Mononuclear cell (primary cell): ENCODE data around the gene NFKBIB. TPM values are rescaled to one million over a fixed set of nuclear protein-coding genes. Genes with fewer than 3 reads are reported as not detected.

Experiments used
- H3K27me3 ChIP-seq: 2 replicates; pipeline ENCODE4 v1.6.0; 2011; ENCODE audit warnings: low read length, control low read depth; ENCODE audit not compliant: insufficient read depth
- H3K4me1 ChIP-seq: 2 replicates; pipeline ENCODE4 v1.5.1; 2011; ENCODE audit warnings: mild to moderate bottlenecking, low read length, control low read depth; ENCODE audit not compliant: insufficient read depth
- H3K4me3 ChIP-seq: 2 replicates; pipeline ENCODE4 v1.5.1; 2011; ENCODE audit warnings: mild to moderate bottlenecking, low read length, moderate library complexity
- H3K9me3 ChIP-seq: 2 replicates; pipeline ENCODE4 v1.5.1; 2011; ENCODE audit warnings: low read depth, mild to moderate bottlenecking, control low read depth, low read length
- total RNA-seq: library from RNA; depleted of rRNA; stranded (reverse); fragments of >200 nt; gene quantifications from one replicate; pipeline ENCODE4 v1.2.3, GENCODE V29; 2012

The NFKBIB gene
- total RNA-seq, 1 donor: 22.6 TPM

- H3K4me1 ChIP-seq: no peaks in the 10 kb centered on the region
- no peak overlapping the region for H3K4me3 ChIP-seq
- no peaks in the 10 kb centered on the region for H3K27me3 ChIP-seq
- no peaks in the 10 kb centered on the region for H3K9me3 ChIP-seq
Observed at GRCh38 chr19:38888876-38889275, 10.9 kb upstream of the NFKBIB start.

GRCh38 chr19:38889803-38890202, 10.0 kb upstream of the NFKBIB start:
- H3K27me3 ChIP-seq: no peaks in the 10 kb centered on the region
- no peak overlapping the region for H3K4me3 ChIP-seq
- no peaks in the 10 kb centered on the region for H3K4me1 ChIP-seq

GRCh38 chr19:38890686-38891085, 9.1 kb upstream of the NFKBIB start:
- H3K9me3 ChIP-seq: no peaks in the 10 kb centered on the region

More at GRCh38 chr19:38889803-38890202, 10.0 kb upstream of the NFKBIB start:
- no peaks in the 10 kb centered on the region for H3K9me3 ChIP-seq

GRCh38 chr19:38891771-38892170, 8.0 kb upstream of the NFKBIB start:
- Histone ChIP-seq H3K4me1 (no peaks in the 10 kb centered on the region), H3K4me3 (no peak overlapping the region), H3K27me3 (no peaks in the 10 kb centered on the region), H3K9me3 (no peaks in the 10 kb centered on the region)

More at GRCh38 chr19:38890686-38891085, 9.1 kb upstream of the NFKBIB start:
- Histone ChIP-seq H3K4me3 (no peak overlapping the region), H3K4me1 (no peaks in the 10 kb centered on the region), H3K27me3 (no peaks in the 10 kb centered on the region)

GRCh38 chr19:38892841-38893240, 6.9 kb upstream of the NFKBIB start:
- Histone ChIP-seq H3K4me1 (peaks cover 5% of the 10 kb centered on the region), H3K27me3 (no peaks in the 10 kb centered on the region), H3K4me3 (no peak overlapping the region), H3K9me3 (no peaks in the 10 kb centered on the region)

GRCh38 chr19:38893341-38893771, 6.4 kb upstream of the NFKBIB start:
- H3K9me3 ChIP-seq: no peaks in the 10 kb centered on the region
- H3K27me3 ChIP-seq: no peaks in the 10 kb centered on the region
- peaks cover 10% of the 10 kb centered on the region for H3K4me1 ChIP-seq
- H3K4me3 ChIP-seq: no peak overlapping the region

GRCh38 chr19:38894968-38895367, 4.8 kb upstream of the NFKBIB start:
- H3K9me3 ChIP-seq: no peaks in the 10 kb centered on the region
- H3K27me3 ChIP-seq: no peaks in the 10 kb centered on the region
- no peak overlapping the region for H3K4me3 ChIP-seq
- peaks cover 18% of the 10 kb centered on the region for H3K4me1 ChIP-seq

- peak overlapping the region; percentile 84 for H3K4me3 ChIP-seq
- peaks cover 34% of the 10 kb centered on the region for H3K4me1 ChIP-seq
- no peaks in the 10 kb centered on the region for H3K9me3 ChIP-seq
- no peaks in the 10 kb centered on the region for H3K27me3 ChIP-seq
Observed at GRCh38 chr19:38898788-38899446, 852 bp upstream of the NFKBIB start.

GRCh38 chr19:38900202-38900629, 447 bp downstream of the NFKBIB start:
- Histone ChIP-seq H3K27me3 (no peaks in the 10 kb centered on the region), H3K9me3 (no peaks in the 10 kb centered on the region), H3K4me3 (peak overlapping the region; percentile 84), H3K4me1 (peaks cover 34% of the 10 kb centered on the region)

- no peak overlapping the region for H3K4me3 ChIP-seq
- H3K4me1 ChIP-seq: peaks cover 34% of the 10 kb centered on the region
- no peaks in the 10 kb centered on the region for H3K9me3 ChIP-seq
- no peaks in the 10 kb centered on the region for H3K27me3 ChIP-seq
Observed at GRCh38 chr19:38900743-38901190, 998 bp downstream of the NFKBIB start.

GRCh38 chr19:38901683-38902082, 1.9 kb downstream of the NFKBIB start:
- Histone ChIP-seq H3K4me3 (no peak overlapping the region), H3K4me1 (peaks cover 34% of the 10 kb centered on the region), H3K9me3 (no peaks in the 10 kb centered on the region)

GRCh38 chr19:38904581-38905539, 5.1 kb downstream of the NFKBIB start:
- Histone ChIP-seq H3K4me1 (peaks cover 21% of the 10 kb centered on the region), H3K4me3 (no peak overlapping the region), H3K9me3 (no peaks in the 10 kb centered on the region), H3K27me3 (no peaks in the 10 kb centered on the region)

More at GRCh38 chr19:38901683-38902082, 1.9 kb downstream of the NFKBIB start:
- no peaks in the 10 kb centered on the region for H3K27me3 ChIP-seq

GRCh38 chr19:38905620-38906019, 5.9 kb downstream of the NFKBIB start:
- Histone ChIP-seq H3K4me1 (peaks cover 15% of the 10 kb centered on the region), H3K4me3 (no peak overlapping the region), H3K9me3 (no peaks in the 10 kb centered on the region), H3K27me3 (no peaks in the 10 kb centered on the region)

- Histone ChIP-seq H3K4me1 (peaks cover 5% of the 10 kb centered on the region), H3K4me3 (no peak overlapping the region), H3K9me3 (no peaks in the 10 kb centered on the region), H3K27me3 (no peaks in the 10 kb centered on the region)
Observed at GRCh38 chr19:38907227-38907626, 7.5 kb downstream of the NFKBIB start.

GRCh38 chr19:38907670-38908069, 7.9 kb downstream of the NFKBIB start:
- H3K9me3 ChIP-seq: no peaks in the 10 kb centered on the region
- H3K27me3 ChIP-seq: no peaks in the 10 kb centered on the region
- no peak overlapping the region for H3K4me3 ChIP-seq
- H3K4me1 ChIP-seq: peaks cover 5% of the 10 kb centered on the region
